H9 (cell line): ENCODE results near the gene ZNF236. TPM values are rescaled to one million over a fixed set of nuclear protein-coding genes. Genes with fewer than 3 reads are reported as not detected.

Experiments
- DNase-seq: peaks from one replicate; pipeline ENCODE4 v3.0.0-alpha.2; 2017
- H2AFZ ChIP-seq: one replicate; pipeline ENCODE4 v1.6.1; 2013; ENCODE audit warnings: mild to moderate bottlenecking, low read length, control low read depth, moderate library complexity
- H2AK5ac ChIP-seq: 2 replicates; pipeline ENCODE4 v1.6.1; 2013; ENCODE audit warnings: low read length, control low read depth, mixed read lengths; ENCODE audit not compliant: insufficient read length
- H2BK120ac ChIP-seq: one replicate; pipeline ENCODE4 v1.6.1; 2013; ENCODE audit warnings: low read depth, mild to moderate bottlenecking, low read length, control low read depth, inconsistent platforms; ENCODE audit not compliant: poor library complexity, severe bottlenecking
- H2BK12ac ChIP-seq: 2 replicates; pipeline ENCODE4 v1.6.1; 2013; ENCODE audit warnings: low read length, control low read depth, mixed read lengths, low read depth; ENCODE audit not compliant: insufficient read length
- H2BK15ac ChIP-seq: 2 replicates; pipeline ENCODE4 v1.6.1; 2013; ENCODE audit warnings: low read depth, low read length, control low read depth
- H2BK20ac ChIP-seq: one replicate; pipeline ENCODE4 v1.6.1; 2013; ENCODE audit warnings: low read depth, mild to moderate bottlenecking, low read length, control low read depth, inconsistent platforms; ENCODE audit not compliant: poor library complexity, severe bottlenecking
- H2BK5ac ChIP-seq: 2 replicates; pipeline ENCODE4 v1.6.1; 2013; ENCODE audit warnings: low read length, control low read depth, mixed read lengths; ENCODE audit not compliant: insufficient read length
- H3K14ac ChIP-seq: 2 replicates; pipeline ENCODE4 v1.6.1; 2013; ENCODE audit warnings: low read length, control low read depth; ENCODE audit not compliant: insufficient read depth
- H3K18ac ChIP-seq: 2 replicates; pipeline ENCODE4 v1.6.1; 2013; ENCODE audit warnings: low read depth, mild to moderate bottlenecking, mixed read lengths, low read length, control low read depth; ENCODE audit not compliant: insufficient read length
- H3K23ac ChIP-seq: 2 replicates; pipeline ENCODE4 v1.6.1; 2013; ENCODE audit warnings: low read length, control low read depth, mixed read lengths, low read depth; ENCODE audit not compliant: insufficient read length
- H3K23me2 ChIP-seq: 2 replicates; pipeline ENCODE4 v1.6.1; 2013; ENCODE audit warnings: low read depth, mild to moderate bottlenecking, mixed read lengths, low read length, control low read depth; ENCODE audit not compliant: insufficient read length, poor library complexity, severe bottlenecking
- H3K27ac ChIP-seq: 2 replicates; pipeline ENCODE4 v1.5.1; 2013; ENCODE audit warnings: low read length, control low read depth, mixed read lengths, low read depth; ENCODE audit not compliant: insufficient read length
- H3K27me3 ChIP-seq: 2 replicates; pipeline ENCODE4 v1.6.1; 2013; ENCODE audit warnings: low read length, control low read depth, inconsistent platforms; ENCODE audit not compliant: insufficient read depth
- H3K4ac ChIP-seq: 2 replicates; pipeline ENCODE4 v1.6.1; 2013; ENCODE audit warnings: low read depth, mild to moderate bottlenecking, control low read depth, inconsistent platforms, low read length, moderate library complexity
- H3K4me1 ChIP-seq: 2 replicates; pipeline ENCODE4 v1.6.1; 2013; ENCODE audit warnings: low read length, control low read depth, inconsistent platforms; ENCODE audit not compliant: insufficient read depth
- H3K4me2 ChIP-seq: 2 replicates; pipeline ENCODE4 v1.6.1; 2013; ENCODE audit warnings: low read length, control low read depth, mixed read lengths; ENCODE audit not compliant: insufficient read length, insufficient read depth
- H3K56ac ChIP-seq: 2 replicates; pipeline ENCODE4 v1.6.1; 2013; ENCODE audit warnings: low read depth, mild to moderate bottlenecking, mixed read lengths, low read length, control low read depth; ENCODE audit not compliant: insufficient read length
- H3K79me1 ChIP-seq: 2 replicates; pipeline ENCODE4 v1.6.1; 2013; ENCODE audit warnings: low read depth, mild to moderate bottlenecking, moderate library complexity, low read length, control low read depth, inconsistent platforms; ENCODE audit not compliant: insufficient read depth, poor library complexity, severe bottlenecking
- H3K79me2 ChIP-seq: 2 replicates; pipeline ENCODE4 v1.6.1; 2013; ENCODE audit warnings: low read length, control low read depth, inconsistent platforms; ENCODE audit not compliant: insufficient read depth
- H3K9ac ChIP-seq: 2 replicates; pipeline ENCODE4 v1.6.1; 2013; ENCODE audit warnings: low read length, control low read depth, mixed read lengths; ENCODE audit not compliant: insufficient read length; ENCODE audit errors: extremely low read depth
- H3K9me3 ChIP-seq: one replicate; pipeline ENCODE4 v1.6.1; 2013; ENCODE audit warnings: low read depth, low read length, inconsistent platforms; ENCODE audit not compliant: control insufficient read depth
- H3T11ph ChIP-seq: one replicate; pipeline ENCODE4 v1.6.1; 2013; ENCODE audit warnings: mild to moderate bottlenecking, low read length, control low read depth, inconsistent platforms
- H4K20me1 ChIP-seq: one replicate; pipeline ENCODE4 v1.6.1; 2013; ENCODE audit not compliant: control insufficient read depth, insufficient read length, insufficient read depth
- H4K5ac ChIP-seq: 2 replicates; pipeline ENCODE4 v1.6.1; 2013; ENCODE audit warnings: low read depth, mild to moderate bottlenecking, mixed read lengths, low read length, control low read depth; ENCODE audit not compliant: insufficient read length
- H4K8ac ChIP-seq: replicated peaks from 2 replicates; pipeline ENCODE4 v1.6.1; 2013; ENCODE audit warnings: low read length, control low read depth, mixed read lengths, low read depth; ENCODE audit not compliant: insufficient read length
- H4K91ac ChIP-seq: 2 replicates; pipeline ENCODE4 v1.6.1; 2013; ENCODE audit warnings: low read depth, mild to moderate bottlenecking, moderate library complexity, mixed read lengths, low read length, control low read depth; ENCODE audit not compliant: insufficient read length
- H3K27ac Mint-ChIP-seq, 3 experiments: 2 replicates in 2 of 3; 3 replicates in 1 of 3; pipeline ENCODE4 v1.8.0; 2020 to 2021; ENCODE audit warnings: mixed read lengths in 3 of 3, mild to moderate bottlenecking in 1 of 3, moderate library complexity in 1 of 3
- H3K27me3 Mint-ChIP-seq: 2 replicates; pipeline ENCODE4 v1.8.0; 2021; ENCODE audit warnings: low read depth, mild to moderate bottlenecking, moderate library complexity, mixed read lengths
- H3K36me3 Mint-ChIP-seq, 3 experiments: 2 replicates in 2 of 3; 3 replicates in 1 of 3; pipeline ENCODE4 v1.8.0; 2020 to 2021; ENCODE audit warnings: low read depth in 3 of 3, mixed read lengths in 3 of 3; ENCODE audit not compliant: insufficient read depth in 1 of 3
- H3K4me1 Mint-ChIP-seq, 2 experiments: 2 replicates each; pipeline ENCODE4 v1.8.0; 2020; ENCODE audit warnings: mixed read lengths in 2 of 2
- H3K4me3 Mint-ChIP-seq, 2 experiments: 2 replicates in 1 of 2; 3 replicates in 1 of 2; pipeline ENCODE4 v1.8.0; 2020 to 2021; ENCODE audit warnings: mild to moderate bottlenecking in 2 of 2, mixed read lengths in 2 of 2, moderate library complexity in 1 of 2
- H3K9me3 Mint-ChIP-seq, 2 experiments: 2 replicates in 1 of 2; 3 replicates in 1 of 2; pipeline ENCODE4 v1.8.0; 2020; ENCODE audit warnings: mild to moderate bottlenecking in 2 of 2, mixed read lengths in 2 of 2, moderate library complexity in 1 of 2
- WGBS: extraction: QIAGEN DNeasy Blood & Tissue Kit; methylation state at CpG from one replicate; pipeline ENCODE4 v1.1.7; 2013; ENCODE audit warnings: missing lambda C conversion rate, low lambda C conversion rate, mixed read lengths; ENCODE audit not compliant: insufficient read length; ENCODE audit errors: extremely low coverage; 5-methylcytosine and 5-hydroxymethylcytosine counted together
- total RNA-seq: library from RNA; stranded (reverse); gene quantifications from 2 replicates; pipeline ENCODE4 v1.2.1, GENCODE V29; 2021
- TF ChIP-seq, protein P1 (sequence below): fragments of 200-600 bp; sonication (generic); conservative IDR thresholded peaks from 3 replicates; pipeline ENCODE4 v1.8.0; 2021; ENCODE audit warnings: antibody characterized with exemption, mild to moderate bottlenecking

Gene ZNF236
- total RNA-seq, 1 experiment from 2014 or later, result 16.0 TPM

DNA sequence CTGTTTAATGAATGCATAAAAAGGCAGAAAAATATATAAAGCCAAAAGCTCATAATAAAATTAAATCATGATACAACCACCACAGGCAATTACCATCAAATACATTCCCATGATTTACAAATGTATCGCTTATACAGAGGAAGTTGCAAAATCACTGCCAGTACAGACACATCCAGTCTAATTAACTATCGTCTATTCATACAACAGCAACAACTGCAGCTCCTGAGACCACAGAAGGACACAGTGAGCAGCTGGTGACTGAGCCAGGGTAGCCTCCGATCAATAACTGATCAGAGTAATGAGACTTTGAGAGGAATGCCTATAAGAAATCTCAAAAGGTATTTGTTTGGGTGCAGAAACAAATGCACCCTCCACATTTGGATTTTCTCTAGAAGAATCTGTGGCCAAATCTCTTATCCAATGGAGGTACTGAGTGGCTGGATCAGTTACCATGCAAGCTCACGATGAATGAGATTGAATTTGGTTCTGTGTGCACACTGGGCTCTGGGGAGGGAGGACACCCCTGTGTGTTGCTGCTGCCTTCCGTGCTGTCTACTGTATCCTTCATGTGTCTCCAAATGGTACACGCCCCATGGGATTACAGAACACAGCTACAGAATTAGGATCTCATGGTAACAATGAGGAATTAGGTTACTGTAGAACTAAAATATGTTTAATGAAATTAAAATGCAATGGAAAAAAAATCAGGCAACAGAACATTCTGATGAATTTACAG, 190.6 kb downstream of the ZNF236 start:
- H3K23ac ChIP-seq, result no peak overlapping the region
- no peaks in the 10 kb centered on the region for H3K79me1 ChIP-seq
- no peak overlapping the region for H2AFZ ChIP-seq
- Mint-ChIP-seq H3K9me3 (no peaks in the 10 kb centered on the region), H3K36me3 (peaks cover 0 to 9% (median 0%) of the 10 kb centered on the region in 3 experiments; a peak in 4 of 7 replicates), H3K4me3 (no peak overlapping the region), H3K27me3 (no peaks in the 10 kb centered on the region; the same call in 1 of the 2 replicates), H3K27ac (no peak overlapping the region), H3K4me1 (peaks cover 20 to 27% of the 10 kb centered on the region in 2 experiments)
- TF ChIP-seq, protein P1, sequence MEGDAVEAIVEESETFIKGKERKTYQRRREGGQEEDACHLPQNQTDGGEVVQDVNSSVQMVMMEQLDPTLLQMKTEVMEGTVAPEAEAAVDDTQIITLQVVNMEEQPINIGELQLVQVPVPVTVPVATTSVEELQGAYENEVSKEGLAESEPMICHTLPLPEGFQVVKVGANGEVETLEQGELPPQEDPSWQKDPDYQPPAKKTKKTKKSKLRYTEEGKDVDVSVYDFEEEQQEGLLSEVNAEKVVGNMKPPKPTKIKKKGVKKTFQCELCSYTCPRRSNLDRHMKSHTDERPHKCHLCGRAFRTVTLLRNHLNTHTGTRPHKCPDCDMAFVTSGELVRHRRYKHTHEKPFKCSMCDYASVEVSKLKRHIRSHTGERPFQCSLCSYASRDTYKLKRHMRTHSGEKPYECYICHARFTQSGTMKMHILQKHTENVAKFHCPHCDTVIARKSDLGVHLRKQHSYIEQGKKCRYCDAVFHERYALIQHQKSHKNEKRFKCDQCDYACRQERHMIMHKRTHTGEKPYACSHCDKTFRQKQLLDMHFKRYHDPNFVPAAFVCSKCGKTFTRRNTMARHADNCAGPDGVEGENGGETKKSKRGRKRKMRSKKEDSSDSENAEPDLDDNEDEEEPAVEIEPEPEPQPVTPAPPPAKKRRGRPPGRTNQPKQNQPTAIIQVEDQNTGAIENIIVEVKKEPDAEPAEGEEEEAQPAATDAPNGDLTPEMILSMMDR, result no peak
- H3K4me1 ChIP-seq, result peaks cover 4% of the 10 kb centered on the region; the same call in 1 of the 2 replicates
- no peak overlapping the region for H3K18ac ChIP-seq
- H3K56ac ChIP-seq, result no peak overlapping the region
- H3T11ph ChIP-seq, result no peak overlapping the region
- H3K9ac ChIP-seq, result no peak overlapping the region
- H4K8ac ChIP-seq, result no peak overlapping the region
- H4K5ac ChIP-seq, result no peak overlapping the region
- DNase-seq, result no peak
- no peak overlapping the region for H4K91ac ChIP-seq
- no peak overlapping the region for H2BK20ac ChIP-seq
- no peak overlapping the region for H2BK12ac ChIP-seq
- no peak overlapping the region for H2BK15ac ChIP-seq
- H3K4me2 ChIP-seq, result no peak overlapping the region
- no peaks in the 10 kb centered on the region for H3K23me2 ChIP-seq
- H4K20me1 ChIP-seq, result peaks cover 4% of the 10 kb centered on the region
- no peak overlapping the region for H3K14ac ChIP-seq
- H3K27ac ChIP-seq, result no peak overlapping the region
- no peak overlapping the region for H2BK120ac ChIP-seq
- no peaks in the 10 kb centered on the region for H3K79me2 ChIP-seq
- no peaks in the 10 kb centered on the region for H3K27me3 ChIP-seq
- WGBS, result no CpG with 5 or more reads among the region's 6 CpGs
- no peak overlapping the region for H3K4ac ChIP-seq
- H3K9me3 ChIP-seq, result no peaks in the 10 kb centered on the region
- no peak overlapping the region for H2AK5ac ChIP-seq
- H2BK5ac ChIP-seq, result no peak overlapping the region
